Stimulated activated CD8-positive, alpha-beta memory T cell treated with anti-CD3 and anti-CD28 coated beads, Interleukin-4, amount 100 ng/mL, for 24 hours (primary cell): ENCODE data around the gene PCDHA13.
"Not testable (repeated sequence)": the region's sequence is repeated elsewhere in the genome, so short reads cannot be mapped to it uniquely, and the experiment has no call there.

Experiments used
- DNase-seq: peaks from one replicate; pipeline ENCODE4 v3.0.0-alpha.2; 2020; ENCODE audit warnings: low read depth

PCDHA13 gene

GRCh38 chr5:140870221-140871201 lies 11.4 kb upstream of the PCDHA13 start:
- DNase-seq, result no peak

- no peak for DNase-seq
Measured at GRCh38 chr5:140875085-140876065, 6.5 kb upstream of the PCDHA13 start, which contains the start of gene PCDHA12. Gene PCDHA12 (plus strand): TSS chr5:140875308. CDS start chr5:140875473, 165 bp downstream.

- not testable (repeated sequence) for DNase-seq
Measured at GRCh38 chr5:140876541-140877261, 5.2 kb upstream of the PCDHA13 start.

GRCh38 chr5:140877262-140877581 lies 4.7 kb upstream of the PCDHA13 start:
- DNase-seq, result no peak

- DNase-seq, result no peak
Measured at GRCh38 chr5:140882591-140882899, 621 bp downstream of the PCDHA13 start.

GRCh38 chr5:140883373-140883772 lies 1.4 kb downstream of the PCDHA13 start:
- DNase-seq, result no peak

GRCh38 chr5:140883927-140884697 lies 2.2 kb downstream of the PCDHA13 start:
- no peak for DNase-seq

GRCh38 chr5:140916325-140916724 lies 34.4 kb downstream of the PCDHA13 start:
- DNase-seq, result no peak

- no peak for DNase-seq
Measured at GRCh38 chr5:140923601-140924000, 41.7 kb downstream of the PCDHA13 start.

- DNase-seq, result no peak
Measured at GRCh38 chr5:140925806-140926442, 44.0 kb downstream of the PCDHA13 start, which contains the start of gene PCDHAC1. Gene PCDHAC1 (plus strand): TSS chr5:140926299. CDS start chr5:140926893, 594 bp downstream.

- peak; percentile 4 for DNase-seq
Measured at GRCh38 chr5:140926443-140927227, 44.7 kb downstream of the PCDHA13 start.

- no peak for DNase-seq
Measured at GRCh38 chr5:140927228-140927573, 45.3 kb downstream of the PCDHA13 start.
